Measurements from ENCODE around the gene STAC3. TPM values are rescaled to one million over a fixed set of nuclear protein-coding genes. Genes with fewer than 3 reads are reported as not detected.

STAC3 gene
- total and polyA plus RNA-seq, 2 donors (not counting 1 experiment from before 2014, with no cell fraction given): 0.33 TPM

DNA sequence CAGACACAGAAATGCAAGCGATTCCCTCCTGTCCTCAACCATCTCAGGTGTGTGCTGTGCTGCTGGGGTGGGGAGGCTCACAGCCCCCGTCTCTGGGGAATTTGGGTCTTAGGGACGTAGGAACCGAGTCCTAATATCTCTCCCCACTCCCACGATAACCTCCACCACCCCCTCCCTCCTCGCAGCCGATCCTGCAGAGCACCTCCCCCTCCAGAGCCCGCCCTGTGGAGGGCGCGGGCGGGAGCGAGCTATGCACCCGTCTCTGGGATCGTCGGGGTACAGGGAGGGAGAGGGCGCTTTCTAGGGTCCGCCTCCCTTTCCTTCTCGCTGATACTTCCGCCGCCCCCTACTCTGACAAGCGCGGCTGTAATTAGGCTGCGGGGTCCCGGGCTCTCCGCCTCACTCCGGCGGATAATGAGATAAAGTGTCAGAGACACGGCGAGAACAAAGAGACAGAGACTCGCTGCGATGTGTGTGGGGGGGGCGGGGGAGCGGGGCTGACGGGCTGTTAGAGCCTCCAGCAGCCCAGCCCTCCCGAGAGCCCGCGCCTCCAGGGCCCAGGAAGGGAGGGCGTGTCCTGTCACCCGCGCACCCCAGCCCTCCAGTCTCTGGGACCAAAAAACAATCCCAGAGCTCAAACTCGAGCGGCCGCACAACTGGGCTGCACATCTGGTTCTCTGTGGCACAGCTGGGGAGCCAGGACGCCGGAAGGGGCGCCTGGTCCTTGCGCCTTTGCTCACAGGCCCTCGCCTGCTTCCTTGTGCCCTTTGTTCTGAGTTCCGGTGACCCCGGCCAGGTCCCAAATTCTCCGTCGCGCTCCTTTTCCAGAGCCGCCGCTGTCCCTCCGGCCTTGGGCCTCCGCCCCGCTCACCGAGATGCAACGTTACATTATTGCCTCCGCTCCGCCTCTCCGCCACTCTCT is 12.8 kb downstream of the STAC3 start:
- Histone ChIP-seq H3K9ac (ENCODE audit: insufficient read depth, low read length) (no peak overlapping the region), H2AFZ (ENCODE audit: low read length) (peak overlapping the region; percentile 60), H3K27ac (ENCODE audit: insufficient read depth, low read length) (no peak overlapping the region), H3K27me3 (ENCODE audit: control insufficient read depth, insufficient read depth, low read length) (peaks cover 16% of the 10 kb centered on the region), H3K4me3 (replicated peaks in 1 of 4; ENCODE audit: control extremely low read depth in 1 of 4, insufficient read depth in 1 of 4, low read depth in 3 of 4, low read length in 4 of 4) (peak overlapping the region; percentile 12 to 54 (median 28)), H3K4me2 (ENCODE audit: extremely low read depth, insufficient read depth, low read length) (peak overlapping the region; percentile 79), H3K36me3 (ENCODE audit: control insufficient read depth, insufficient read depth, low read length) (peaks cover 13% of the 10 kb centered on the region), H3K9me3 (ENCODE audit: control insufficient read depth, insufficient read depth, low read depth, low read length) (no peaks in the 10 kb centered on the region), H3K4me1 (ENCODE audit: control insufficient read depth, extremely low read depth, insufficient read depth, low read length) (peaks cover 45% of the 10 kb centered on the region), H3K79me2 (ENCODE audit: control insufficient read depth, insufficient read depth, low read length) (no peaks in the 10 kb centered on the region), H4K20me1 (ENCODE audit: control insufficient read depth, extremely low read depth, insufficient read depth, low read length) (no peaks in the 10 kb centered on the region)
- peak in 1 of 2 donors; percentile 23 for DNase-seq (ENCODE audit: low read depth in 2 of 2)
- TF ChIP-seq EZH2 (IDR thresholded peaks at IDR 0.05; ENCODE audit: low read length, missing control alignments): no peak
- TF ChIP-seq, protein P1, sequence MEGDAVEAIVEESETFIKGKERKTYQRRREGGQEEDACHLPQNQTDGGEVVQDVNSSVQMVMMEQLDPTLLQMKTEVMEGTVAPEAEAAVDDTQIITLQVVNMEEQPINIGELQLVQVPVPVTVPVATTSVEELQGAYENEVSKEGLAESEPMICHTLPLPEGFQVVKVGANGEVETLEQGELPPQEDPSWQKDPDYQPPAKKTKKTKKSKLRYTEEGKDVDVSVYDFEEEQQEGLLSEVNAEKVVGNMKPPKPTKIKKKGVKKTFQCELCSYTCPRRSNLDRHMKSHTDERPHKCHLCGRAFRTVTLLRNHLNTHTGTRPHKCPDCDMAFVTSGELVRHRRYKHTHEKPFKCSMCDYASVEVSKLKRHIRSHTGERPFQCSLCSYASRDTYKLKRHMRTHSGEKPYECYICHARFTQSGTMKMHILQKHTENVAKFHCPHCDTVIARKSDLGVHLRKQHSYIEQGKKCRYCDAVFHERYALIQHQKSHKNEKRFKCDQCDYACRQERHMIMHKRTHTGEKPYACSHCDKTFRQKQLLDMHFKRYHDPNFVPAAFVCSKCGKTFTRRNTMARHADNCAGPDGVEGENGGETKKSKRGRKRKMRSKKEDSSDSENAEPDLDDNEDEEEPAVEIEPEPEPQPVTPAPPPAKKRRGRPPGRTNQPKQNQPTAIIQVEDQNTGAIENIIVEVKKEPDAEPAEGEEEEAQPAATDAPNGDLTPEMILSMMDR (conservative IDR thresholded peaks at IDR 0.05 in 1 of 2, IDR thresholded peaks at IDR 0.05 in 1 of 2; ENCODE audit: low read depth in 1 of 2, low read length in 2 of 2): no peak

DNA sequence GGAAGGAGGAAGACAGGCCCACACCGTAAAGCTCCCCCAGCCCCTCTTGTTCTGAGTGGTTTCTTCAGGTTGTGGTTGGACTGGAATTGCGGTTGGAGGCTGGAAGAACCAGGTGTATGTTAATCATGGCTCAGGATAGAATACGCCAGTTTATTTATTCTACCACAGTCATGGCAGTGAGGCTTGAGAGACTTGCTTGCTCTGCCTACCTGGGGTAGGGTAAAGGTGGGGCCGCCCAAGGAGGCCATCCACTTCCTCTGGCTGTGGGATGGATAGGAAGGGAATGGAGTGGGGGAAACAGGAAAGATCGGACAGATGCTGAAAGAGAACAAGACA is 13.4 kb downstream of the STAC3 start:
- Histone ChIP-seq H3K27me3 (ENCODE audit: control insufficient read depth, insufficient read depth, low read length) (peaks cover 16% of the 10 kb centered on the region), H3K27ac (ENCODE audit: insufficient read depth, low read length) (no peak overlapping the region), H3K4me2 (ENCODE audit: extremely low read depth, insufficient read depth, low read length) (no peak overlapping the region), H3K4me3 (replicated peaks in 1 of 4; ENCODE audit: control extremely low read depth in 1 of 4, insufficient read depth in 1 of 4, low read depth in 3 of 4, low read length in 4 of 4) (no peak overlapping the region), H4K20me1 (ENCODE audit: control insufficient read depth, extremely low read depth, insufficient read depth, low read length) (no peaks in the 10 kb centered on the region), H2AFZ (ENCODE audit: low read length) (no peak overlapping the region), H3K4me1 (ENCODE audit: control insufficient read depth, extremely low read depth, insufficient read depth, low read length) (peaks cover 44% of the 10 kb centered on the region), H3K36me3 (ENCODE audit: control insufficient read depth, insufficient read depth, low read length) (peaks cover 19% of the 10 kb centered on the region), H3K9ac (ENCODE audit: insufficient read depth, low read length) (no peak overlapping the region), H3K79me2 (ENCODE audit: control insufficient read depth, insufficient read depth, low read length) (no peaks in the 10 kb centered on the region), H3K9me3 (ENCODE audit: control insufficient read depth, insufficient read depth, low read depth, low read length) (no peaks in the 10 kb centered on the region)
- no peak for DNase-seq (ENCODE audit: low read depth in 2 of 2)
- no peak for TF ChIP-seq EZH2 (IDR thresholded peaks at IDR 0.05; ENCODE audit: low read length, missing control alignments)
- TF ChIP-seq, protein P1 (conservative IDR thresholded peaks at IDR 0.05 in 1 of 2, IDR thresholded peaks at IDR 0.05 in 1 of 2; ENCODE audit: low read depth in 1 of 2, low read length in 2 of 2): no peak

DNA sequence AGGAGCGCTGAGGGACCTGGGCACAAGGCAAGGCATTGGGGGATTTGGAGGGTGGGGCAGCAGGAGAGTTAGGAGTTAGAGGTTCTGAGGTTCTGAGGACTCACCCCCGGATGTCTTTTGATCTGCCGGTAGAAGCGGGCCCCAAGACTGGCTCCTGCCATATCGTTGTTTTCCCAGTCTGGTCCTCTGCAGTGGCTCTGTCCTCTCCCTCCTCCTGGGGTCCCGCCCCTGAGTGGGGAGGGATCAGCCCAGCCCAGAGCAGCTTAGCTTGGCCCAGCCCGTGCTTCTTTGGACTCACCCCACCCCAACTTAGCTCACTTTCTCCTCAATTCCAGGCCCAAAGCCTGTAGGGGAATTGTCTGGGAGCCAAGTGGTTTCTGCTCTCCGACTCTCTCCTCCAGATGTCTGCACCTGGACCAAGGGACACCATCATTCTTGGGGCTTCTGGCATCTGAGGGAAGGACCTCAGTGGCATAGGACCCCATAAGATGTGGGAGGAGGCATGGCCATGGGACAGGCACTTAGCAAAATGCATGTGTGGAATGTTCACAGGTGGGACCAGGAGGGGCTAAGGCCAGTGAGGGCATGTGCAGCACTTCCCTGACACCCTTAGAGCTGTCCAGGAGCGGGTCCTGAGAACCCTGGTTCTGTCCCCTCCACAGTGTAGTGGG is 13.9 kb downstream of the STAC3 start:
- peak in 1 of 2 donors; percentile 55 for DNase-seq (ENCODE audit: low read depth in 2 of 2)

More for the DNA sequence above, 13.9 kb downstream of the STAC3 start:
- H3K27ac ChIP-seq (ENCODE audit: insufficient read depth, low read length): no peak overlapping the region
- H3K79me2 ChIP-seq (ENCODE audit: control insufficient read depth, insufficient read depth, low read length): peaks cover 4% of the 10 kb centered on the region
- peaks cover 24% of the 10 kb centered on the region for H3K36me3 ChIP-seq (ENCODE audit: control insufficient read depth, insufficient read depth, low read length)
- peaks cover 13% of the 10 kb centered on the region for H3K27me3 ChIP-seq (ENCODE audit: control insufficient read depth, insufficient read depth, low read length)
- H3K4me3 ChIP-seq (replicated peaks in 1 of 4; ENCODE audit: control extremely low read depth in 1 of 4, insufficient read depth in 1 of 4, low read depth in 3 of 4, low read length in 4 of 4): no peak overlapping the region
- TF ChIP-seq, protein P1 (conservative IDR thresholded peaks at IDR 0.05 in 1 of 2, IDR thresholded peaks at IDR 0.05 in 1 of 2; ENCODE audit: low read depth in 1 of 2, low read length in 2 of 2): no peak
- TF ChIP-seq EZH2 (IDR thresholded peaks at IDR 0.05; ENCODE audit: low read length, missing control alignments): no peak
- no peak overlapping the region for H2AFZ ChIP-seq (ENCODE audit: low read length)
- peaks cover 41% of the 10 kb centered on the region for H3K4me1 ChIP-seq (ENCODE audit: control insufficient read depth, extremely low read depth, insufficient read depth, low read length)
- H4K20me1 ChIP-seq (ENCODE audit: control insufficient read depth, extremely low read depth, insufficient read depth, low read length): peaks cover 1% of the 10 kb centered on the region
- H3K4me2 ChIP-seq (ENCODE audit: extremely low read depth, insufficient read depth, low read length): no peak overlapping the region
- H3K9me3 ChIP-seq (ENCODE audit: control insufficient read depth, insufficient read depth, low read depth, low read length): no peaks in the 10 kb centered on the region
- H3K9ac ChIP-seq (ENCODE audit: insufficient read depth, low read length): no peak overlapping the region
